K562 (cell line): ENCODE measurements around the gene SUPT16H. TPM values are rescaled to one million over a fixed set of nuclear protein-coding genes. Genes with fewer than 3 reads are reported as not detected.

Experiments used
- ARNT ChIP-seq, 2 experiments: fragments of 450-650 bp; IDR thresholded peaks; 2 replicates each; pipeline ENCODE4 v1.6.1; 2016; ENCODE audit warnings: mild to moderate bottlenecking in 1 of 2
- EGR1 ChIP-seq: fragments of 450-650 bp; conservative IDR thresholded peaks from 2 replicates; pipeline ENCODE4 v1.6.1; 2017; ENCODE audit warnings: mild to moderate bottlenecking
- HMGN3 ChIP-seq: IDR thresholded peaks from 2 replicates; pipeline ENCODE4 v1.6.1; 2011; ENCODE audit warnings: borderline replicate concordance, low read depth, mild to moderate bottlenecking, mixed read lengths, low read length; ENCODE audit not compliant: insufficient read length; ENCODE audit errors: extremely low read depth
- HOXB6 ChIP-seq: fragments of 250-450 bp; sonication (Bioruptor Pico); IDR thresholded peaks from 2 replicates; pipeline ENCODE4 v1.5.1; 2022; ENCODE audit warnings: mild to moderate bottlenecking, borderline replicate concordance
- NBN ChIP-seq: fragments of 450-650 bp; IDR thresholded peaks from 2 replicates; pipeline ENCODE4 v1.6.1; 2016; ENCODE audit warnings: low read depth, mild to moderate bottlenecking
- RBM15 ChIP-seq: fragments of 200-400 bp; formaldehyde crosslinking; IDR thresholded peaks from 2 replicates; pipeline ENCODE4 v1.6.1; 2018; ENCODE audit warnings: mild to moderate bottlenecking, low read length, moderate library complexity; ENCODE audit not compliant: insufficient read depth
- TRIM24 ChIP-seq, 2 experiments: fragments of 450-650 bp; IDR thresholded peaks; 2 replicates each; pipeline ENCODE4 v1.6.1; 2016
- YY1 ChIP-seq, 3 experiments: IDR thresholded peaks; 2 replicates each; pipeline ENCODE4 v1.6.1; 2011; ENCODE audit warnings: low read length in 2 of 3, mild to moderate bottlenecking in 2 of 3, moderate library complexity in 2 of 3, borderline replicate concordance in 1 of 3, control low read depth in 1 of 3, low read depth in 1 of 3; ENCODE audit not compliant: insufficient read depth in 3 of 3, insufficient replicate concordance in 2 of 3, control insufficient read depth in 1 of 3, insufficient read length in 1 of 3; ENCODE audit errors: extremely low read depth in 1 of 3
- ZBTB1 ChIP-seq: sonication (generic); formaldehyde crosslinking; IDR thresholded peaks from 2 replicates; pipeline ENCODE4 v1.8.1; 2023; ENCODE audit warnings: missing genetic modification reagents, low read depth, mild to moderate bottlenecking, borderline replicate concordance
- ZNF384 ChIP-seq: IDR thresholded peaks from 2 replicates; pipeline ENCODE4 v1.6.1; 2012; ENCODE audit warnings: low read depth, low read length, improper control_type of control experiment
- polyA plus RNA-seq, 8 experiments: library from polyadenylated mRNA; depleted of rRNA in 4 of 8; stranded (reverse) in 5 of 8; unstranded in 3 of 8; fragments of >200 nt; fragmentation: Nextera tagmentation in 2 of 8; fragmentation: Illumina TruSeq in 1 of 8; extraction: Ambion mirVana in 2 of 8; extraction: Trizol in 1 of 8; gene quantifications; 2 replicates each; pipeline versions ENCODE4 v1.2.1 to v1.2.3, GENCODE V29; 2011 to 2014; ENCODE audit warnings: inconsistent platforms in 1 of 8, missing spikeins in 1 of 8
- total RNA-seq, 7 experiments: library from RNA; depleted of rRNA in 6 of 7; stranded (reverse); fragments of >200 nt in 6 of 7; fragmentation: Illumina TruSeq in 2 of 7; extraction: Trizol in 2 of 7; gene quantifications; 2 replicates each; pipeline versions ENCODE4 v1.2.1 to v1.2.3, GENCODE V29; 2011 to 2021; ENCODE audit warnings: low replicate concordance in 1 of 7
- TF ChIP-seq, protein P1 (sequence below): fragments of 450-650 bp; IDR thresholded peaks from 2 replicates; pipeline ENCODE4 v1.6.1; 2016; ENCODE audit warnings: low read depth
- TF ChIP-seq, protein P2 (sequence below), 2 experiments: fragments of 450-650 bp; conservative IDR thresholded peaks; 2 replicates each; pipeline ENCODE4 v1.6.1; 2017; ENCODE audit warnings: mild to moderate bottlenecking in 2 of 2, moderate library complexity in 2 of 2

Gene SUPT16H
- total and polyA plus RNA-seq, 9 of the 15 experiments (the other 6 are each of a cell fraction or from before 2014, with no cell fraction given), result 75.4 to 152 (median 105) TPM

DNA sequence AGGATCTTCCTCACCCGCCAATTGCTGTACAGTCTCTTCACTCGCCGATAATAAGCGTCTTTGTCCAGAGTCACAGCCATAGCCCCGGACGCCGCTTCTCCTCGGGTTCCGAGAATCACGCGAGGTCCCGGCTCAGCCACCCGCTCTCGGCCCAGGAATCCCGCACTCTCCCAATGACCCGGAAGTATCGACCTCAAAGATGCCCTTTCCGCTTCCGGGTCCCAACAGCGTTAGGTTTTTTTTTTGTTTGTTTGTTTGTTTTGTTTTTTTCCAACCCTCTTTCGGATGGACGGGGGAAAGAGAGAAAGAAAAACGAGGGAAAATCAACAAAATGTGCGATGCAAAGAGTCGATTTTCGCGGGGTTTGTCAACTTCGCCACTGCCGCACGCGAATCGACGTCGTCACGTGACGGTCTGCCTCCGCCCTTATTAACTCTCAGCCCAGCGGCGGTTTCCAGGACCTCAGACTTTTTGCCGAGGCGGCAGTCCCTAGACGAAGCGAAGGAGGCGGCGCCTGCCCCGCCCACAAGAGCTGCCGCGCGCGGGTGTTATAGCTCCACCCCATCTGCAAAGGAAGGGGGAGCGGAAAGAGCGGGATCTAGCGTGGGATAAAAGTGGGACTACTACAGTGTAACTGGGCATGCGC lies at the start of gene SUPT16H (continued):
- TF ChIP-seq, protein P1, sequence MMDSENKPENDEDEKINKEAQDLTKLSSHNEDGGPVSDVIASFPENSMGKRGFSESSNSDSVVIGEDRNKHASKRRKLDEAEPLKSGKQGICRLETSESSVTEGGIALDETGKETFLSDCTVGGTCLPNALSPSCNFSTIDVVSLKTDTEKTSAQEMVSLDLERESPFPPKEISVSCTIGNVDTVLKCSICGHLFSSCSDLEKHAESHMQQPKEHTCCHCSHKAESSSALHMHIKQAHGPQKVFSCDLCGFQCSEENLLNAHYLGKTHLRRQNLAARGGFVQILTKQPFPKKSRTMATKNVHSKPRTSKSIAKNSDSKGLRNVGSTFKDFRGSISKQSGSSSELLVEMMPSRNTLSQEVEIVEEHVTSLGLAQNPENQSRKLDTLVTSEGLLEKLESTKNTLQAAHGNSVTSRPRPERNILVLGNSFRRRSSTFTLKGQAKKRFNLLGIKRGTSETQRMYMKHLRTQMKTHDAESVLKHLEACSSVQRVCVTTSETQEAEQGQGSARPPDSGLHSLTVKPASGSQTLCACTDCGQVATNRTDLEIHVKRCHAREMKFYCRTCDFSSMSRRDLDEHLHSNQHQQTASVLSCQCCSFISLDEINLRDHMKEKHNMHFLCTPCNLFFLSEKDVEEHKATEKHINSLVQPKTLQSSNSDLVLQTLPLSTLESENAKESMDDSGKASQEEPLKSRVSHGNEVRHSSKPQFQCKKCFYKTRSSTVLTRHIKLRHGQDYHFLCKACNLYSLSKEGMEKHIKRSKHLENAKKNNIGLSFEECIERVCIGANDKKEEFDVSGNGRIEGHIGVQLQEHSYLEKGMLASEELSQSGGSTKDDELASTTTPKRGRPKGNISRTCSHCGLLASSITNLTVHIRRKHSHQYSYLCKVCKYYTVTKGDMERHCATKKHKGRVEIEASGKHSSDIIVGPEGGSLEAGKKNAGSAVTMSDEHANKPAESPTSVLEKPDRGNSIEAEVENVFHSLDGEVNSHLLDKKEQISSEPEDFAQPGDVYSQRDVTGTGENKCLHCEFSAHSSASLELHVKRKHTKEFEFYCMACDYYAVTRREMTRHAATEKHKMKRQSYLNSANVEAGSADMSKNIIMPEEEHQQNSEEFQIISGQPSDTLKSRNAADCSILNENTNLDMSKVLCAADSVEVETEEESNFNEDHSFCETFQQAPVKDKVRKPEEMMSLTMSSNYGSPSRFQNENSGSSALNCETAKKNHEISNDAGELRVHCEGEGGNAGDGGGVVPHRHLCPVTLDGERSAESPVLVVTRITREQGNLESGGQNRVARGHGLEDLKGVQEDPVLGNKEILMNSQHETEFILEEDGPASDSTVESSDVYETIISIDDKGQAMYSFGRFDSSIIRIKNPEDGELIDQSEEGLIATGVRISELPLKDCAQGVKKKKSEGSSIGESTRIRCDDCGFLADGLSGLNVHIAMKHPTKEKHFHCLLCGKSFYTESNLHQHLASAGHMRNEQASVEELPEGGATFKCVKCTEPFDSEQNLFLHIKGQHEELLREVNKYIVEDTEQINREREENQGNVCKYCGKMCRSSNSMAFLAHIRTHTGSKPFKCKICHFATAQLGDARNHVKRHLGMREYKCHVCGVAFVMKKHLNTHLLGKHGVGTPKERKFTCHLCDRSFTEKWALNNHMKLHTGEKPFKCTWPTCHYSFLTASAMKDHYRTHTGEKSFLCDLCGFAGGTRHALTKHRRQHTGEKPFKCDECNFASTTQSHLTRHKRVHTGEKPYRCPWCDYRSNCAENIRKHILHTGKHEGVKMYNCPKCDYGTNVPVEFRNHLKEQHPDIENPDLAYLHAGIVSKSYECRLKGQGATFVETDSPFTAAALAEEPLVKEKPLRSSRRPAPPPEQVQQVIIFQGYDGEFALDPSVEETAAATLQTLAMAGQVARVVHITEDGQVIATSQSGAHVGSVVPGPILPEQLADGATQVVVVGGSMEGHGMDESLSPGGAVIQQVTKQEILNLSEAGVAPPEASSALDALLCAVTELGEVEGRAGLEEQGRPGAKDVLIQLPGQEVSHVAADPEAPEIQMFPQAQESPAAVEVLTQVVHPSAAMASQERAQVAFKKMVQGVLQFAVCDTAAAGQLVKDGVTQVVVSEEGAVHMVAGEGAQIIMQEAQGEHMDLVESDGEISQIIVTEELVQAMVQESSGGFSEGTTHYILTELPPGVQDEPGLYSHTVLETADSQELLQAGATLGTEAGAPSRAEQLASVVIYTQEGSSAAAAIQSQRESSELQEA, result no peak
- TF ChIP-seq NBN (peak; percentile 37; the same call in 1 of the 2 replicates), ARNT (IDR thresholded peaks at IDR 0.05) (0 out of 4 replicates have a peak, but pooled peaks have one; percentile 44 to 48), RBM15 (no peak), ZBTB1 (CRISPR knock-in tag) (no peak), YY1 (IDR thresholded peaks at IDR 0.05; ENCODE audit: borderline replicate concordance in 1 of 3, control insufficient read depth in 1 of 3, extremely low read depth in 1 of 3, insufficient read depth in 3 of 3, insufficient read length in 1 of 3, insufficient replicate concordance in 2 of 3, low read depth in 1 of 3, low read length in 2 of 3) (peak in 2 of 3 experiments; percentile 6 to 57), ZNF384 (peak; percentile 91), TRIM24 (IDR thresholded peaks at IDR 0.05) (peak in 1 of 2 experiments; percentile 30; a peak in 1 of 4 replicates), HMGN3 (peak; percentile 68), EGR1 (peak; percentile 80), HOXB6 (CRISPR knock-in tag) (no peak)
- TF ChIP-seq, protein P2, sequence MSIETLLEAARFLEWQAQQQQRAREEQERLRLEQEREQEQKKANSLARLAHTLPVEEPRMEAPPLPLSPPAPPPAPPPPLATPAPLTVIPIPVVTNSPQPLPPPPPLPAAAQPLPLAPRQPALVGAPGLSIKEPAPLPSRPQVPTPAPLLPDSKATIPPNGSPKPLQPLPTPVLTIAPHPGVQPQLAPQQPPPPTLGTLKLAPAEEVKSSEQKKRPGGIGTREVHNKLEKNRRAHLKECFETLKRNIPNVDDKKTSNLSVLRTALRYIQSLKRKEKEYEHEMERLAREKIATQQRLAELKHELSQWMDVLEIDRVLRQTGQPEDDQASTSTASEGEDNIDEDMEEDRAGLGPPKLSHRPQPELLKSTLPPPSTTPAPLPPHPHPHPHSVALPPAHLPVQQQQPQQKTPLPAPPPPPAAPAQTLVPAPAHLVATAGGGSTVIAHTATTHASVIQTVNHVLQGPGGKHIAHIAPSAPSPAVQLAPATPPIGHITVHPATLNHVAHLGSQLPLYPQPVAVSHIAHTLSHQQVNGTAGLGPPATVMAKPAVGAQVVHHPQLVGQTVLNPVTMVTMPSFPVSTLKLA (conservative IDR thresholded peaks at IDR 0.05), result peak; percentile 80 to 83
